HG03103 (cell line): ENCODE results near the gene C15orf61.

Experiments used
- ATAC-seq: cut with Tn5 transposase; IDR thresholded peaks from one replicate; pipeline ENCODE4 v1.9.1; 2021; ENCODE audit warnings: low read depth; ENCODE audit not compliant: unreplicated experiment

Gene C15orf61

DNA sequence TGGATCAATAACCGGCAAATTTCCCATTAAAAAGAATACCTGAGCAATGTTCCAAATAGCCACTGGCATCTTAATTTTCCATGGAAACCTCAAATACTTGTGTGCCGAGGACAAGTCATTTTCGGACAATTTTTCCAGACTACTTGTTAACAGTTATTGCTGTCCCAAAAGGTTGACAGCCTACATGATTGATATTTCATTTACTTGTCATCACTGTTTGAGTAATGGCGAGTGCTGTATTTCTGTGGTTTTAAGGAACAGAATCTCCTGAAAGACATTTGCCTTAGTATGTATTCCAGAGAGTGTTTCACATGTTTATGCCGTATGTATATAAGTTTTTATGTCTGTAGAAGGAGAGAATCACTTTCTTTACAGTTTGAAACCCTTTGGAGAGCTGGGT is 58.2 kb downstream of the C15orf61 start:
- ATAC-seq: no peak
